ENCODE data around the gene BAZ1B.
"Not testable (repeated sequence)": the region's sequence is repeated elsewhere in the genome, so short reads cannot be mapped to it uniquely, and the experiment has no call there.

Gene BAZ1B

DNA sequence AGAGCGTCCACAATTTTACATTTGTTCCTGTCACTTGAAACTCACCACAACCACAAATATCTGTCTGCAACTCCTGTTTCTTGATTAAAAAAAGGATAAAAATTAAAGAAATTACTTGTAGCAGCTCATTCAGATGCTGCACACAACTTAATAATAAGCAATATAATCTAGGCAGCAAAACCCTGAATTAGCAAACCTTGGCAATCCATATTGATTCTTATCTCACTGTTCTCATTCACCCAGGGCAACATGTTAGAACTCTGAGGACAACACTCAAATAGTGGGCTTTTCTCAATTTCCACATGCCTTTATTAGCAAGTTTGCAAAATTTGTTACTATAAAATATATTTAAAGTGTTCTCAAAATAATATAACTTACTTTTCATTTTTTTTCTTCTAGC, 38.9 kb downstream of the BAZ1B start:
- peaks cover 7% of the 10 kb centered on the region for H3K4me1 Mint-ChIP-seq
- no peak overlapping the region for H3K4me3 Mint-ChIP-seq
- DNase-seq, result no peak
- no peak overlapping the region for H3K27ac Mint-ChIP-seq
- no peaks in the 10 kb centered on the region for H3K27me3 Mint-ChIP-seq
- H3K9me3 Mint-ChIP-seq, result no peaks in the 10 kb centered on the region
- ATAC-seq, result no peak

DNA sequence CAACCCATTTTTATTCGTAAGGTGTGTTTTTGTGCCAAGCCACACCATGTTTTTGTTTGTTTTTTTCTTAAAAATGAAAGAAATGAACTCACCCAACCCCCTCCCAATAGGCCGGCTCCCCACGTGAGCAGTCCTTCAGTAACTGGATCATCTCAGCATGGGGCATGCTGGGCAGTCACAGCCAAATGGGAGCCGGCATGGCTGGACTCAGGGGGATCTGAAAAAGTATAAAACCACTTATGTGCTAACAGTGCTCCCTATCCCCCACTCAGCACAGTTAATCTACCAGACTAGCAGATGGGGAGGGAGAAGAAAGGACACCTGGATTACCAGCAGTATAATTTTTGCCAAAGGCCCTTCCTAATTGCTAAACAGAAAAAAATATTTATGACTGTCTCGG, 39.3 kb downstream of the BAZ1B start:
- Mint-ChIP-seq H3K27ac (peak overlapping the region in 1 of 2 donors; percentile 19), H3K4me3 (no peak overlapping the region), H3K27me3 (no peaks in the 10 kb centered on the region), H3K9me3 (no peaks in the 10 kb centered on the region), H3K4me1 (peaks cover 11% of the 10 kb centered on the region)
- ATAC-seq (no peak), DNase-seq (no peak)

DNA sequence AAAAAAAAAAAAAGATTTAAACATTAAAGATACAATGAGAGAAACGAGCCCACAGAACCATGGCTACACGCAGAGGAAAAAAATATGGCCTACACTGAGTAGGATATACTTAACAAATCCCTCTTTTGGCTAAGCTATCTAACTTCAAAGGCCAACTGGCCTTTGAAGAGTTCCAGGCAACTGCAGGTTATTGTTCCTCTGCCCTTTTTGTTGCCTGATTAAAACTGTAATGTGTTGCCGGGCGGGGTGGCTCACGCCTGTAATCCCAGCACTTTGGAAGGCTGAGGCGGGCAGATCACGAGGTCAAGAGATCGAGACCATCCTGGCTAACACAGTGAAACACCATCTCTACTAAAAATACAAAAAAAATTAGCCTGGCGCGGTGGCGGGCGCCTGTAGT, 40.6 kb downstream of the BAZ1B start:
- H3K4me1 Mint-ChIP-seq, result peaks cover 16% of the 10 kb centered on the region
- H3K4me3 Mint-ChIP-seq, H3K9me3 Mint-ChIP-seq, ATAC-seq, DNase-seq, H3K27me3 Mint-ChIP-seq, H3K27ac Mint-ChIP-seq: not testable (repeated sequence)

DNA sequence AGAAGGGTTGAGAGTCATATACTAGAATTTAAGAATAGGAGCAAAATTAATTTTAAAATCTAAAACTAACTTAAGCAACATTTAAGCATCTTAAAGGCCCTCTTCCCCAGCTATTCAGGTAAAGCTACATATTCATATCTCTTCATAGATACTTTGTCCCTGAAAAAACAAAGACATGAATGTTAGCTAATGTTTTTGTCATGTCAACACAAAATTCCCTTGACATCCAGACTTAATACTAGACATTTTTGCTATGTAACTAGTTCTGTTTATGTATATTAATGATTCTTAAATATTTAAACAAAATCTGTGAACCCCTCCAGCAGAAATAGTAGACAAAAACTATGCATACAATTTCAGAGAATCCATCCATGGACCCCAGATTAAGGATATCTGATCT, 43.5 kb downstream of the BAZ1B start:
- Mint-ChIP-seq H3K27ac (no peak overlapping the region), H3K9me3 (no peaks in the 10 kb centered on the region), H3K4me1 (peaks cover 32% of the 10 kb centered on the region), H3K4me3 (no peak overlapping the region), H3K27me3 (no peaks in the 10 kb centered on the region)
- ATAC-seq (no peak), DNase-seq (no peak)

DNA sequence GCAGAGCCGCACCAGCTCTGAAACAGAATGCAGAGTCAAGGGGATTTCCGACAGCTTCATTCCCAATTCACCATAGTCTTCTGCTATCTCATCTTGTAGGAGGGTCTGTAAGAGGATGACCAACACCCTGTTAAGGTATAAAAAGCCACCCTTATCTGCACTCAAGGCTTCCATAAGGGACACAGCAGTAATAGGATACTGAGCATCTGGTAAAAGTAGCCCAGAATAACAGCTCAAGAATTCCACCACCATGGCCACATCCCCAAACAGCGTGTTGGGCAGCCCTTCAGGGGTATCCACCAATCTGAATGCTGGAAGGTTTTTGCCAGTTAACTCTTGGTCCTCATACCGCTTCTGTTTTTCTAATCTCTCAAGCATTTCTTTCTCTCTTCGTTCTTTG, 44.7 kb downstream of the BAZ1B start:
- no peak for DNase-seq
- no peak for ATAC-seq
- Mint-ChIP-seq H3K27me3 (no peaks in the 10 kb centered on the region), H3K27ac (peak overlapping the region; percentile 29 to 79), H3K4me1 (peaks cover 32% of the 10 kb centered on the region), H3K9me3 (no peaks in the 10 kb centered on the region), H3K4me3 (no peak overlapping the region)

DNA sequence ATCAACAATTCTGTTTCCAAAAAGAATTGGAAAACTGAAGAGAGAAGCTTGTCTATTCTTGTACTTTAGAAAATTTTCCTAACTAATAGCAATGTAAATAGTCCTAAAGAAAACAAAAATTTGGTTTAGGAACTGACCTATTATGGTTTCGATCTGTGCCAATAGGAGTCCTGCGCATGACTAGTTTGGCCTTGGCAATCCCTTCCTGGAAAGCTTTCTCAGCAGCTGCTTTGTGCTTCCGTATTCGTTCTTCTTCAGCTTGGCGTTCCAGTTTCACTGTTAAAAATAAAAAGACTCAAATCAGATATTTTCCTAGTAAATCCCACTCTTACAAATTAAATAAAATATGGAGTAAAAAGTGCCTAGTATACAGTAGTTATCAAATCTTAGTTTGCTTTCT, 51.9 kb downstream of the BAZ1B start:
- H3K27me3 Mint-ChIP-seq, result no peaks in the 10 kb centered on the region
- DNase-seq (no peak), ATAC-seq (no peak)
- no peaks in the 10 kb centered on the region for H3K9me3 Mint-ChIP-seq
- H3K27ac Mint-ChIP-seq, result no peak overlapping the region
- no peak overlapping the region for H3K4me3 Mint-ChIP-seq
- peaks cover 8% of the 10 kb centered on the region for H3K4me1 Mint-ChIP-seq

DNA sequence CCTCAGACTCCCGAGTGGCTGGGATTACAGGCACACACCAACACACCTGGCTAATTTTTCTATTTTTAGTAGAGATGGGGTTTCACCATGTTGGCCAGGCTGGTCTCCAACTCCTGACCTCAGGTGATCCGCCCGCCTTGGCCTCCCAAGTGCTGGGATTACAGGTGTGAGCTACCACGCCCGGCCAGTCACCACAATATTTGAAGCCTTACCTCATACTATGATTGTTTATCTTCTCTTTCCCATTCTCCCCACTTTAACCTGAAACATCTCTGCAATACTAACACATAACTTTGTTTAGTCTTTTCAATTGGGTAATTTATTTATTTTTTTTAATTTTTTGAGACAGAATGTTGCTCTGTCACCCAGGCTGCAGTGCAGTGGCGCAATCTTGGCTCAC, 55.0 kb downstream of the BAZ1B start:
- not testable (repeated sequence) for DNase-seq, H3K9me3 Mint-ChIP-seq, H3K27me3 Mint-ChIP-seq, H3K4me3 Mint-ChIP-seq, H3K4me1 Mint-ChIP-seq, ATAC-seq
- peak overlapping the region in 1 of 2 donors; percentile 63 for H3K27ac Mint-ChIP-seq

DNA sequence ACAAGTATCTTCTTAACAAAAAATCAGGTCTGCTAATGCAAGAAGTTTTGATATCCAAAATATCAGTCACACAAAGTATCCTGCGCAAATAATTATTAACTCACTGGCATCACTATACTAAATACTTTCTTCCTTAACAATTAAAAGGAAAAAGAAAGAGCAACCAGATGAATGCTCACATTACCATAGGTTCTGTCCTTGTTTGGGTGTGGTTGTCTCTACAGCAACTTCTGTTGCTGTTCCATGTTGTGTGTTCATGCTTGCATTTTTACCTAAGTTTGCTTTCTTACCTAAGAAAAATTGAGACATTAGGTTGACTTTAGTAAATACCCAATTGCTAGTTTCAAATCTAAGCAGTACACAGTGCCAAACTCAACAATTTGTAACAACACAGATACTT, 56.0 kb downstream of the BAZ1B start:
- DNase-seq (no peak), ATAC-seq (no peak)
- no peak overlapping the region for H3K4me3 Mint-ChIP-seq
- H3K9me3 Mint-ChIP-seq, result no peaks in the 10 kb centered on the region
- no peaks in the 10 kb centered on the region for H3K27me3 Mint-ChIP-seq
- no peaks in the 10 kb centered on the region for H3K4me1 Mint-ChIP-seq
- H3K27ac Mint-ChIP-seq, result no peak overlapping the region

DNA sequence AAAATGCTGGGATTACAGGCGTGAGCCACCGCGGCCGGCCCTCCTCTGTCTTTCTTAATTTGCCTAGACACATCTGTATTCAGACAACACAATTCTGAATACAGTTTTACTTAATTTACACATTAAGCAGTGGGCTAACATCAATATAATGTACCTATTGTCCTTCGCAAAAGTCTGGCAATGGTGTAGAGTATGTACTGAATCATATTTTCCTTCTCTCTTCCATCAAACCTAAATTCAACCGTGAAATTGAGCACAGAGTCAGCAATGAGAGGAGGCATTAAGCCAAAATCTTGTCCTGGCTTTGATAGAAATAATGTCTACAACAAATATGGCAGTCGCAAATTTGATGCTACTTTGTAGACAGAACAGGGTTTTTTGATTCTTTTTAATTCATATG, 58.1 kb downstream of the BAZ1B start:
- Mint-ChIP-seq H3K27me3 (no peaks in the 10 kb centered on the region), H3K27ac (no peak overlapping the region), H3K4me3 (no peak overlapping the region), H3K9me3 (no peaks in the 10 kb centered on the region), H3K4me1 (no peaks in the 10 kb centered on the region)
- DNase-seq (no peak), ATAC-seq (no peak)

DNA sequence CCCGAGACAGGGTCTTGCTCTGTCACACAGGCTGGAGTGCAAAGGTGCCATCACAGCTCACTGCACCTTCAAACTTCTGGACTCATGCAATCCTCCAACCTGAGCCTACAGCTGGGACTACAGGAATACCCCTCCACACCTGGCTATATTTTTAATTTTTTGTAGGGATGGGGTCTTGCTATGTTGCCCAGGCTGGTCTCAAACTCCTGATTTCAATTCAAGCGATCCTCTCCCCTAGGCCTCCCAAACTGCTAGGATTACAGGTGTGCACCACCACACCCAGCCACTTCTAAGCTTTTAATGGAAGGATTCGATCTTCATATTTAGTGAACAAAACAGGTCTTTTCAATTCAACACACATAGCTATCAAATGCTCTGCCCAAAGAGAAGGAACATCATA, 58.8 kb downstream of the BAZ1B start:
- H3K4me1 Mint-ChIP-seq, result no peaks in the 10 kb centered on the region
- no peaks in the 10 kb centered on the region for H3K27me3 Mint-ChIP-seq
- no peak overlapping the region for H3K4me3 Mint-ChIP-seq
- H3K27ac Mint-ChIP-seq, result peak overlapping the region in 1 of 2 donors; percentile 88
- ATAC-seq, result no peak
- H3K9me3 Mint-ChIP-seq, result no peaks in the 10 kb centered on the region
- DNase-seq, result no peak

DNA sequence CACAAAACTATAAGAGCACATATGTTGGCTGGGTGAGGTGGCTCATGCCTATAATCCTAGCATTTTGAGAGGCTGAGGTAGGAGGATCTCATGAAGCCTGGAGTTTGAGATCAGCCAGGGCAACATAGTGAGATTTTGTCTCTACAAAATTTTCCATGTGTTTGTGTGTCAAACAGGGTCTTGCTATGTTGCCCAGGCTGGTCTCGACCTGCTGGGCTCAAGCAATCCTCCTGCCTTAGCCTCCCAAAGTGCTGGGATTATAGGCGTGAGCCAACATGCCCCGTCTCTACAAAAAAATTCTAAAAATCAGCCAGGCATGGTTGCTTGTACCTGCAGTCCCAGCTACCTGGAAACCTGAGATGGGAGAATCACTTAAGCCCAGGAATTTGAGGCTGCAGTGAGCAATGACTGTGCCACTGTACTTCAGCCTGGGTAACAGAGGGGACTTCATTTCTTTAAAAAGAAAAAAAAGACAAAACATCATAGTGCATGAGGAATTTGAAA, 60.3 kb downstream of the BAZ1B start:
- Mint-ChIP-seq H3K27ac (no peak overlapping the region), H3K4me1 (no peaks in the 10 kb centered on the region), H3K27me3 (no peaks in the 10 kb centered on the region), H3K9me3 (no peaks in the 10 kb centered on the region), H3K4me3 (no peak overlapping the region)
- no peak for DNase-seq
- ATAC-seq, result no peak

DNA sequence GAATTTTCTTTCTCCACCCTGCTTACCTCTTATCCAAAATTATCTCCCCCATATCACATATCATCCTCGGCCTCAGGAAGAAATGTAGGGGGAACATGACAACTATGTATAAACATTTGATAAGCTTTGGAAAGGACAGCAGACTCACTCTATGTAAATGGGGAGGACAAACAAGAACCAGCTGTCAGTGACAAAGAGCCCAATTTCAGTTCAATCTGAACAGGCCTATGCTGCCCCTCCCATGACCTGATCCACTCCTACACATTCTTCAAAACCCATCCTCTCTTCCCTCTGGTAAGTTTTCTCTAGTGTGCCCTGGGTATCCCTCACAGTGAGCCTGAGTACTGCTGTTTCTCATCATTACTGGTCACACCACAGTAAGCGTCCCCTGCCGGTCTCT, 67.7 kb downstream of the BAZ1B start:
- Mint-ChIP-seq H3K4me3 (no peak overlapping the region), H3K9me3 (no peaks in the 10 kb centered on the region), H3K27ac (peak overlapping the region in 1 of 2 donors; percentile 74), H3K4me1 (peaks cover 30% of the 10 kb centered on the region), H3K27me3 (no peaks in the 10 kb centered on the region)
- no peak for ATAC-seq
- DNase-seq, result no peak

DNA sequence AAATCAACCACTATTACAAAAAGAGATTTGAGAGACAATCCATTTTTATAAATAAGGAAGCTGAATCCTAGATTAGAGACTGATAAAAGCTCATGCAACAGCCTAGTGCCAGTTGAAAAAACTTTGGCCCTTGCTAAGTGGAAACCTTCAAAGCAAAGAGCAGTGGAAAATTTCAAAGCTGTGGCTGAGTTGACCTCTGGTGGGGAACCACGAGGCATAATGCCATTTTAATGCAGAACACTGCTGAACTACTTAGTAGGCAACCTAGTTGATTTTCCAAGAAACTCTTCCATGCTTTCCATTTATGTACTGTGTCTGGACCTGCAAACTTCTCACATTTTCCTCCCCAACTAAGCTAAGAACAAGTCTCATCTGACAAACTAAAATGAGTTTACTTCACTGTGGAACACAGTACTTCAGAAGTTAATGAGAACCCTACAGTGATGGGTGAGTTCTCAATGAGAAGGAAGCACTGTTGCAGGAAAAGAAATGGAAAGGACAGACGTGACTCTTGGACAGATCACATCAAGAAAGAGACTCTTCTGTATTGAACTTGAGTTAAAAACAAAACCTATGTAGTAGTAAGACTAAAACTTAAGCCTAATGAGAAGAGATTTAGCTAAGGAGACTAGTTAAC, 69.0 kb downstream of the BAZ1B start:
- ATAC-seq (no peak), DNase-seq (no peak)
- Mint-ChIP-seq H3K27me3 (no peaks in the 10 kb centered on the region), H3K27ac (no peak overlapping the region), H3K4me1 (peaks cover 30% of the 10 kb centered on the region), H3K9me3 (no peaks in the 10 kb centered on the region), H3K4me3 (no peak overlapping the region)

DNA sequence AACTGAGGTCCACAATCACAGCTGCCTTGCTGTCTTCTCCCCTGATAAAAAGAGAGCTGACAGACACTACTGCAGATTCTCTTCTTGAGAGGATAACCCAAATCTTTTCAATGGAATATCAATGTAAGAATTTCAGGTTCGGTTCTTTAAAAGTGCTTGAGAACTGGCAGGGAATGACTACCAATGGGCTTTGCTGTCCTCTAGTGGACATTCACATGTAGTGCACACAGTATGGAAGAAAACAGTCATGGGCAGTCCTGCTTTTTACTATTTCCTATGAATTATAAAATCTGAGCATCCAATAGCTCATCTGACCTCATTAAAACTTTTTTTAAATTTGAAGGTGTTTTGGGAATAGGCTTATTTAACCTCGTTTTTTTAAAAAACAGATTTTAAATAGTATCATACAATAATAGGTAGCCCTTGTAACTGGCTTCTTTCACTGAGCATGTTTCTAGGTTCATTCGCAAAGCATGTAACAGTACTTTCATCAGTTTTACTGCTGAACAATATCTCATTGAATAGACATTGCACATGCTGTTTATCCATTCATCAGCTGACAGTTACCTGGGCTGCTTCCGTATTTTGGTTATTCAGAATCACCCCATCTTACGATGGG, 70.2 kb downstream of the BAZ1B start:
- H3K4me3 Mint-ChIP-seq, result no peak overlapping the region
- no peak for DNase-seq
- H3K27me3 Mint-ChIP-seq, result no peaks in the 10 kb centered on the region
- no peak overlapping the region for H3K27ac Mint-ChIP-seq
- H3K9me3 Mint-ChIP-seq, result no peaks in the 10 kb centered on the region
- ATAC-seq, result peak; percentile 46
- peaks cover 30% of the 10 kb centered on the region for H3K4me1 Mint-ChIP-seq

DNA sequence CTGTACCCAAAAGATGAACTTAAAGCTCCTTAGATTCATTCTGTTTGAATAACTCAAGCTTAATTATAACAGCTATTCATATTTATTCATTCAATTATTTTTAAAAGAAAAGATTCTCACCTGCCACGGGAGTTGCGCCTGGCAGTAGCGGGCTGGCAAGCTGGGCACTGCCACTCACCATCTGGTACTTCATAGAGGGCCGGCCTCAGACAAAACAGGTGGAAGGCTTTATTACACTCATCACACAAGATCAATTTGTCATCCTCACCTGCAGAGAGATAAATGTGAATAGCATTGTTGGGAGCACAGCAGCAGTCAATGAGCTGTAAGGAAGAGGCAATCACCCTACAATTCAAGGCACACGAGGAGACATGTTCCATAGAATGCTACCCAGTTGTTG, 72.7 kb downstream of the BAZ1B start:
- no peak for ATAC-seq
- H3K9me3 Mint-ChIP-seq, result no peaks in the 10 kb centered on the region
- no peak overlapping the region for H3K4me3 Mint-ChIP-seq
- no peak for DNase-seq
- H3K27ac Mint-ChIP-seq, result peak overlapping the region in 1 of 2 donors; percentile 2
- no peaks in the 10 kb centered on the region for H3K27me3 Mint-ChIP-seq
- H3K4me1 Mint-ChIP-seq, result peaks cover 25% of the 10 kb centered on the region

DNA sequence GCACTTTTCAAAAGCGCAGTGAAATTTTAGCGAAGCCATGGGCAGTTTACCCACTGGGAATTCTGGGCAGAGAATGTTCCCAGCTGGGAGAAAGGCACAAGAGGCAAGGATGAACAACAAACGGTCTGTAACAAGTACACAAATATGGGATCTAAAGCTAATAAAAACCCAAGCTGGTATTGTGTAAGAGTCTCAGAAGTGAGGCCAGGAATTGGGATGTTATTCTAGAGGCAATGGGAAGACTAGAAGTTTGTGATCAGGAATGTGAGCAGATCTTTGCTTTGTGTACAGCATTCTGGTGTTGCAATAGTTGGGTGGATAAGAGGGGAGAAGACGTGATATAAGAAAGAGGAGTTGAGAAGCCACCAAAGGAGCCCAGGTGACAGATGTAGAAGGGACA, 73.5 kb downstream of the BAZ1B start:
- ATAC-seq, result no peak

More for the DNA sequence above, 73.5 kb downstream of the BAZ1B start:
- H3K4me3 Mint-ChIP-seq, result no peak overlapping the region
- H3K27ac Mint-ChIP-seq, result peak overlapping the region in 1 of 2 donors; percentile 15
- H3K27me3 Mint-ChIP-seq, result no peaks in the 10 kb centered on the region
- peaks cover 19% of the 10 kb centered on the region for H3K4me1 Mint-ChIP-seq
- H3K9me3 Mint-ChIP-seq, result no peaks in the 10 kb centered on the region
- DNase-seq, result no peak
